HG02588 (cell line): Measurements from ENCODE around the gene GLCCI1.
A peak's percentile ranks its signal among the peaks of the same experiment; 100 is the strongest.
"Not testable (repeated sequence)": the region's sequence is repeated elsewhere in the genome, so short reads cannot be mapped to it uniquely, and the experiment has no call there.

Source experiments
- ATAC-seq: cut with Tn5 transposase; IDR thresholded peaks from one replicate; pipeline ENCODE4 v1.9.1; 2021; ENCODE audit warnings: mild to moderate bottlenecking, moderate library complexity; ENCODE audit not compliant: unreplicated experiment

The GLCCI1 gene

GRCh38 chr7:8086239-8086638 is 117.6 kb downstream of the GLCCI1 start:
- ATAC-seq = no peak

- ATAC-seq = no peak
These were observed 120.6 kb downstream of the GLCCI1 start for GRCh38 chr7:8089036-8089780.

GRCh38 chr7:8092140-8092539 is 123.5 kb downstream of the GLCCI1 start:
- ATAC-seq = no peak

- ATAC-seq = no peak
These were observed 125.9 kb downstream of the GLCCI1 start for GRCh38 chr7:8094164-8095140.

GRCh38 chr7:8101292-8101691 is 132.7 kb downstream of the GLCCI1 start:
- not testable (repeated sequence) for ATAC-seq

- no peak for ATAC-seq
These were observed 134.7 kb downstream of the GLCCI1 start for GRCh38 chr7:8103282-8103681.

GRCh38 chr7:8105449-8106095 is 137.0 kb downstream of the GLCCI1 start:
- ATAC-seq = no peak

- ATAC-seq = no peak
These were observed 140.8 kb downstream of the GLCCI1 start for GRCh38 chr7:8109196-8110022.

GRCh38 chr7:8111282-8111960 is 142.8 kb downstream of the GLCCI1 start:
- ATAC-seq = no peak

GRCh38 chr7:8112685-8113084 is 144.1 kb downstream of the GLCCI1 start:
- no peak for ATAC-seq

GRCh38 chr7:8113184-8113583 is 144.6 kb downstream of the GLCCI1 start:
- no peak for ATAC-seq

GRCh38 chr7:8114175-8114574 is 145.6 kb downstream of the GLCCI1 start:
- ATAC-seq = peak; percentile 46

- ATAC-seq = peak; percentile 84
These were observed 147.2 kb downstream of the GLCCI1 start for GRCh38 chr7:8115547-8116402.

GRCh38 chr7:8117195-8117594 is 148.6 kb downstream of the GLCCI1 start:
- no peak for ATAC-seq

GRCh38 chr7:8119262-8119661 is 150.7 kb downstream of the GLCCI1 start:
- no peak for ATAC-seq

- no peak for ATAC-seq
These were observed 151.9 kb downstream of the GLCCI1 start for GRCh38 chr7:8120390-8121058.

- no peak for ATAC-seq
These were observed 152.6 kb downstream of the GLCCI1 start for GRCh38 chr7:8121243-8121642.

- peak; percentile 78 for ATAC-seq
These were observed 157.3 kb downstream of the GLCCI1 start for GRCh38 chr7:8125680-8126444.
